Fibroblast of pulmonary artery (primary cell): ENCODE results near the gene AURKAIP1.
"Not testable (repeated sequence)": the region's sequence is repeated elsewhere in the genome, so short reads cannot be mapped to it uniquely, and the experiment has no call there.

Source experiments
- DNase-seq: peaks from one replicate; pipeline ENCODE4 v3.0.0-alpha.2; 2010; ENCODE audit warnings: low read depth
- H3K4me3 ChIP-seq: replicated peaks from 2 replicates; pipeline ENCODE4 v1.5.1; 2011; ENCODE audit warnings: low read depth, mild to moderate bottlenecking, control low read depth, low read length, moderate library complexity
- TF ChIP-seq, protein P1 (sequence below): IDR thresholded peaks from 2 replicates; pipeline ENCODE4 v1.5.1; 2011; ENCODE audit warnings: mild to moderate bottlenecking, control low read depth, low read length, inconsistent platforms; ENCODE audit errors: missing control alignments

AURKAIP1 gene

GRCh38 chr1:1420654-1421141 is 45.7 kb upstream of the AURKAIP1 start:
- H3K4me3 ChIP-seq, result no peak overlapping the region
- TF ChIP-seq, protein P1, sequence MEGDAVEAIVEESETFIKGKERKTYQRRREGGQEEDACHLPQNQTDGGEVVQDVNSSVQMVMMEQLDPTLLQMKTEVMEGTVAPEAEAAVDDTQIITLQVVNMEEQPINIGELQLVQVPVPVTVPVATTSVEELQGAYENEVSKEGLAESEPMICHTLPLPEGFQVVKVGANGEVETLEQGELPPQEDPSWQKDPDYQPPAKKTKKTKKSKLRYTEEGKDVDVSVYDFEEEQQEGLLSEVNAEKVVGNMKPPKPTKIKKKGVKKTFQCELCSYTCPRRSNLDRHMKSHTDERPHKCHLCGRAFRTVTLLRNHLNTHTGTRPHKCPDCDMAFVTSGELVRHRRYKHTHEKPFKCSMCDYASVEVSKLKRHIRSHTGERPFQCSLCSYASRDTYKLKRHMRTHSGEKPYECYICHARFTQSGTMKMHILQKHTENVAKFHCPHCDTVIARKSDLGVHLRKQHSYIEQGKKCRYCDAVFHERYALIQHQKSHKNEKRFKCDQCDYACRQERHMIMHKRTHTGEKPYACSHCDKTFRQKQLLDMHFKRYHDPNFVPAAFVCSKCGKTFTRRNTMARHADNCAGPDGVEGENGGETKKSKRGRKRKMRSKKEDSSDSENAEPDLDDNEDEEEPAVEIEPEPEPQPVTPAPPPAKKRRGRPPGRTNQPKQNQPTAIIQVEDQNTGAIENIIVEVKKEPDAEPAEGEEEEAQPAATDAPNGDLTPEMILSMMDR, result no peak
- DNase-seq, result no peak

- DNase-seq, result no peak
- H3K4me3 ChIP-seq, result no peak overlapping the region
- TF ChIP-seq, protein P1, result no peak
Observed at GRCh38 chr1:1419813-1420653, 45.0 kb upstream of the AURKAIP1 start.

GRCh38 chr1:1419363-1419812 is 44.4 kb upstream of the AURKAIP1 start:
- no peak overlapping the region for H3K4me3 ChIP-seq
- TF ChIP-seq, protein P1, result no peak
- DNase-seq, result no peak

DNA sequence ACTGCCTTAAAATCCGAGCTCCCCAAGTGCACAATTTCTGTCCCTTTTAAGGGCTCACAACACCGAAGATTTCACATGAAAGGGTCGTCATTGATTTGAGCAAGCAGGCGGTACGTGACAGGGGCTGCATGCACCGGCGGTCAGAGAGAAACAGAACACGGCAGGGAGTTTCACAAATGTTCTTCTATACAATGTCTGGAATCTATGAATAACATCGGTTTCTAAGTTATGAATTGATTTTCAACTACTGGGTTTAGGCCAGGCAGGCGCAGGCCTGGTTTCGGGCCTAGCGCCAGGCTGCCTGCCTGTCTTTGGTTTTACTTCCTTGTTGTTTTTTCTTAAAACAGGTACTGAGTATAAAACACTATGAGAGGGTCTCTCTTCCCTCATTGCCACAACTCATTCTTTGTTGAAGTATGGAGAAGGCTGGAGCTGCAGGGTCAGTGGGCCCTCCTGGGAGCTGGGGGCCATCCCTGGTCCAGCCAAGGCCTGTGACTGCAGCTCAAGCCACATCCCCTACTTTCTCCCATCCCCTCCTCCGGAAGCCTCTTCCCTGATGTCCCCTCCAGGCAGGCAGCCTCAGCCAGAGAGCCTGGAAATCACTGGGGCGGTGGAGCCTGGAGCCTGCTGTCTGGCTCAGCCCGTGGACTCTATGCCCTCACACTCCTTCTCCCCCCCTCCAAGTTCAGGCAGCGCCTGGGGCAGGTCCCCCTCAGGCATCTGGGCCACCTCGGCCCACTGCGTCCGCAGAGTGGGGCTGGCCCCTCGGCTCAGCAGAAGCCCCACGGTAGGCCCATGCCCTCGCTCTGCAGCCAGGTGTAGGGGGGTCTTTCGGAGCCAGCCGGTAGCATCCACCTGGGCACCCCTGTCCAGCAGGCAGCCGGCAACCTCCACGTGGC is 43.7 kb upstream of the AURKAIP1 start:
- no peak for DNase-seq
- H3K4me3 ChIP-seq, result no peak overlapping the region
- TF ChIP-seq, protein P1, result no peak

- not testable (repeated sequence) for H3K4me3 ChIP-seq, DNase-seq
Observed at GRCh38 chr1:1417825-1418463, 42.9 kb upstream of the AURKAIP1 start.

- not testable (repeated sequence) for DNase-seq
Observed at GRCh38 chr1:1417396-1417795, 42.4 kb upstream of the AURKAIP1 start.

GRCh38 chr1:1415751-1416150 is 40.7 kb upstream of the AURKAIP1 start:
- H3K4me3 ChIP-seq, result no peak overlapping the region
- TF ChIP-seq, protein P1, result no peak
- no peak for DNase-seq

More at GRCh38 chr1:1417396-1417795, 42.4 kb upstream of the AURKAIP1 start:
- not testable (repeated sequence) for H3K4me3 ChIP-seq

DNA sequence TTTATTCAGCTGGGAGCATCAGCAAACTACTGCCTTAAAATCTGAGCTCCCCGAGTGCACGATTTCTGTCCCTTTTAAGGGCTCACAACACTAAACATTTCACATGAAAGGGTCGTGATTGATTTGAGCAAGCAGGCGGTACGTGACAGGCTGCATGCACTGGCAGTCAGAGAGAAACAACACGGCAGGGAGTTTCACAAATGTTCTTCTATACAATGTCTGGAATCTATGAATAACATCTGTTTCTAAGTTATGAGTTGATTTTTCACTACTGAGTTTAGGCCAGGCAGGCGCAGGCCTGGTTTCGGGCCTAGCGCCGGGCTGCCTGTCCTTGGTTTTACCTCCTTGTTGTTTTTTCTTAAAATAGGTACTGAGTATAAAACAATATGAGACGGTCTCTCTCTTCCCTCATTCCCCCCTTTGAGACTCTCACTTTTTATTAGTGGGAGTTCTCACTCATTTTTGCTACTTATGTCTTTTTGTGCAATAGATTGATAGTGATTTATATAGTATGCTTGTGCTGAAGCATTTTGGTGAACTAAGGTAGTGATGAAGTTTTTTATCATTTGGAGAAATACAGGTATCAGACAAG is 37.4 kb upstream of the AURKAIP1 start:
- H3K4me3 ChIP-seq, DNase-seq: not testable (repeated sequence)
